IPS-18c (cell line): Measurements from ENCODE around the gene BCKDHA.
"Not testable (repeated sequence)": the region's sequence is repeated elsewhere in the genome, so short reads cannot be mapped to it uniquely, and the experiment has no call there.

ENCODE experiments used
- H3K4me3 ChIP-seq: 2 replicates; pipeline ENCODE4 v1.7.0; 2013; ENCODE audit warnings: low read depth, mild to moderate bottlenecking, low read length, moderate library complexity; ENCODE audit not compliant: insufficient read depth
- H3K9me3 ChIP-seq: one replicate; pipeline ENCODE4 v1.6.1; 2013; ENCODE audit warnings: mild to moderate bottlenecking, low read length, moderate library complexity; ENCODE audit not compliant: control insufficient read depth, insufficient read depth

Gene BCKDHA

DNA sequence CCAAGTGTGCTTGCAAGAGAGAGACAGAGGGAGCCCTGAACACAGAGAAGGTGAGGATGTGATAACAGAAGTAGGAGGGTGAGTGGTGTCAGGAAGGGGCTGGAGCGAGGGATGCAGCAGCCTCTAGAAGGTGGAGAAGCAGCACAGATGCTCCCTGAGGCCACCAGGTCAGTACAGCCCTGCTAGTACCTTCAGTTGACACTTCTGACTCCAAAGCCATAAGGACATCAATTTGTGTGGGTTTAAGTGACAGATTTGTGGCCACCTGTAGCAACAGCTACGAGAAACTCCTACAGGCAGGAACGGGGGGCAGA, 52.2 kb downstream of the BCKDHA start:
- H3K4me3 ChIP-seq, result no peak overlapping the region
- no peaks in the 10 kb centered on the region for H3K9me3 ChIP-seq

DNA sequence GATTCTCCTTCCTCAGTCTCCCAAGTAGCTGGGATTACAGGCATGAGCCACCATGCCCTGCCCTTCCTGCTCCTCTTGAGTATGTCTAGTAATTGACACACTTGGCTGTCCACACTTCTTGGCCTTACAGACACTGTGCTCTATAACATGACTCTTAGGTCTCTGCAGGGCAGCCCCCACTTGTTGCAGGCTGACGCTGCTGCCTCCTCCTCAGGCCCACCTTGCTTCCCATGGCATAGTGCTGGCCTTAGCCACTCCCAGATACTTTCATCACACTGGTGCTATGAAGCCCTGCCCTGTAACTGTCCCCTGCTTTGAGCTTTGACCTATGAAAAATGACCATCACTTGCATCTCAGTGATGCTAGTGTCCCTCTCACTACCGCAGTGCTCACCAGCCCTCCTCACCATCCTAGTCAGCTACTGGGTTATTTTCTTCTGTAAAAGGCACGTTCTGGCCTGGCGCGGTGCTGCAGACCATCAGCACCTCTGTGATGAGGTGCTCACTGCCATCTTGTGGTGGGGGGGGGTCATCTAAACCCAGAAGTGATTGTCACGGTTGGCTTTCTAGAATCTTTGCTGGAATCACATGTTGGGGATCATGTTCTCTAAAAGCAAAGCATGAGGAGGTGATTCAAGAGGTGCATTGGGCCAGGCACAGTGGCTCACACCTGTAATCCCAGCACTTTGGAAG, 55.1 kb downstream of the BCKDHA start:
- H3K9me3 ChIP-seq, result no peaks in the 10 kb centered on the region
- H3K4me3 ChIP-seq, result no peak overlapping the region

DNA sequence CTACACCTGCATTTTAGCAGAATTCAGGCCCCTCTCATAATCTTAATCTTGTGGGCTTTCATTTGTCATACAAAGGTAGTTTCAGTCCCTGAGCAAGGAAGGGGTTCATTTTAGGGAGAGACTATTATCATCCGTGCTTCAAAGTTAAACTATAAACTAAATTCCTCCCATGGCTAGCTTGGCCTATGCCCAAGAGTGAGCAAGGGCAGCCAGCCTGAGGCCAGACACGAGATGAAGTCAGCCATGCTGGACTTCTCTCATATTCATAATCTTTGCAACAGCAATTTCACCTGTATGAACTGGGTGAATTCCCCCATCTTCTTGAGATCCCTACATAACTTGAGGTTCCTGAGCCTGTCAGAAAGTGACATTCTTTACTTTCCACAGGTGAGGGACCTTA, 58.3 kb downstream of the BCKDHA start:
- Histone ChIP-seq H3K4me3 (no peak overlapping the region), H3K9me3 (no peaks in the 10 kb centered on the region)

DNA sequence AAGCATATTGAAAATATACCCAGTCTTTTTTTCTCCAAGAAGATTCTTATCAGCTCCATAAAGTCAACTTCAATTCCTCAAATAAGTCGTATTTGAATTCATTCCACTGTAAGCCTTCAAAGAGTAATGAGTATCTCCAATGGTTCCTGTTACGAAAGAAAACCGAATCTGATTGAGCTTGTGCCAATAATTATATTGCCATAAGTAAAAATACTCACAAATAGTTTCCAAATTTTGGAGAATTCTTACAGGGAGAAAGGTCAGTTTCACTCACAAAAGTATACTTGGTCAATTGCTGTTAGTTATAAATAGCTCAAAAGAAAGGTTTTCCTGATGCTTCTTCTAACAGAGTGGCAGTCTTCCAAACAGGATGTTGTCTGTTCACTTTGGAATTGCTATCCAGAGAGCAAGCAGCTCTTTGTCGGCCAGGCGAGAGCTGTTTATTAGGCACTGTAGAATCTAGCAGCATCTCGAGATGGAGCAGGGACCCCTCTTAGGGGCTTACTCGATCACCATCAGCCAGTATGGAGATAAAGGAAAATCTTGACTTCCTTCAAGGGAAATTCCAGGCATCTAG, 58.8 kb downstream of the BCKDHA start:
- Histone ChIP-seq H3K4me3 (no peak overlapping the region), H3K9me3 (no peaks in the 10 kb centered on the region)

DNA sequence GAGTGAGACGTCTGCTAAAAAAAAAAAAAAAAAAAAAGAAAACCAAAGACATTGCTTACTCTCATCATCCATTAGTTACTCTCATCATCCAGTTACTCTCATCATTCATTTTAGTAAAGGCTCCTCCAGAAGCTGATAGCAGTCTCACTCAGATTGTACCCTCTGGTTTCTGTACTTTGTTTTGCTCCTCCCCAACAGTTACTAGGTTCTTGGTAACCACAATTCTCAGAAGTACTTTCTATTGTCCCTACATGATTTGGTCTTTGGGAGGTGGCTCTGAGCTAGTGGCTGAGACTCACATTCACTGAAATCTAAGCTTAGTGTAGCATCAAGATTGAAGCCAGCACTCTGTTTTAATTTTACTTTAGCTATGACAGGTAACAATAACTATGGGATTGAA, 59.6 kb downstream of the BCKDHA start:
- Histone ChIP-seq H3K9me3 (peaks cover under 1% of the 10 kb centered on the region), H3K4me3 (no peak overlapping the region)

DNA sequence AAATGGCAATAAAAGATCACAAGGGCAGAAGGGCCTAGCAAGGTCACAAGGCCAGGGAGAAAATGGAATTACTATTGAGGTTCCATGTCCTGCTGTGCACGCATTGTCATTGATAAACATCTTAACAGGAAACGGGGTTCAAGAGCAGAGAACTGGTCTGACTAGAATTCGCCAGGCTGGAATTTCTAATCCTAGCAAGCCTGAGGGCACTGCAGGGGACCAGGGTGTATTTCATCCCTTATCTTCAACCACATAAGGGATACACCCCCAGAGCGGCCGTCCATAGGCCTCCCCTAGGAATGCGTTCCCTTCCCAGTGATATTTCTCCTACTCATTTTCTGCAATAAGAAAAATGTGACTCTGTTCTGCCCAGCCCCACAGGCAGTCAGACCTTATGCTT, 64.9 kb downstream of the BCKDHA start:
- Histone ChIP-seq H3K4me3 (no peak overlapping the region), H3K9me3 (peaks cover 5% of the 10 kb centered on the region)

DNA sequence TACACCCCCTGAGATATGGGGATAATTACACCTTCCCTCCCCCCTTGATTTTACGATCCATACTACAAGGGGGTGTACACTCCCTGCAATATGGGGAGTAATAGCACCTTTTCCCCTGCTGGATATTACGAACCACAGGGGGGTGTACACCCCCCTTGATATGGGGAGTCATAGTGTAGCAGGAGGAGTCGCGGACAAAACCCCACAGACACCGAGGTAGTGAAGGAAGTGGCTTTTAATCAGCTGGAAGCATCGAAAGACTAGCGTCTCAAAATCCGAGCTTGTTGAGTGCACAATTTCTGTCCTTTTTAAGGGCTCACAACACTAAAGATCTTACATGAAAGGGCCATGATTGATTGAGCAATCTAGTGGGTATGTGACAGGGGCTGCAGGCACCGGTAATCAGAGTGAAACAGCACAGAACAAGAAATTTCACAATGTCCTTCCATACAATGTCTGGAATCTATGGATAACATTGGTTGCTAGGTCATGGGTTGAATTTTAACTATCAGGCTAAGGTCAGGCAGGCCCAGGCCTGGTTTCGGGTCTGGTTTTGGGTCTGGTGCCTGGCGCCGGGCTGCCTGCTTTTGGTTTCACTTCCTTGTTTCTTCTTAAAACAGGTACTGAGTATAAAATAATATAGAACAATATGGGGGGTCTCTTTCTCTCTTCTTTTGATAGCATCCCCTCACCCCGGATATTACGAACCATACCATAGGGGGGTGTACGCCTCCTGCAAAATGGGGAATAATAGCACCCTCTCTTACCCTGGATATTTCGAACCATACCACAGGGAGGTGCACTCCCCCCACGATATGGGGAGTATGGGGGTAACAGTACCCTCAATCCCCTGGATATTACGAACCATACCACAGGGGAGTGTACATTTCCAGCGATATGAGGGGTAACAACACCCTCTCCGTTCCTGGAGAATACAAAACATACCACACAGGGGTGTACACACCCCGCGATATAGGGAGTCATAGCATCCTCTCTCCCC, 65.9 kb downstream of the BCKDHA start:
- not testable (repeated sequence) for H3K9me3 ChIP-seq, H3K4me3 ChIP-seq
